Activated CD8-positive, alpha-beta memory T cell treated with anti-CD3 and anti-CD28 coated beads for 36 hours (primary cell): Measurements from ENCODE around the gene ZBTB1. TPM values are rescaled to one million over a fixed set of nuclear protein-coding genes. Genes with fewer than 3 reads are reported as not detected.
"Not testable (repeated sequence)": the region's sequence is repeated elsewhere in the genome, so short reads cannot be mapped to it uniquely, and the experiment has no call there.

Experiments used
- CTCF ChIA-PET: fragments of 350-600 bp; sonication (Branson Sonifier 250); formaldehyde crosslinking; loops from one replicate; lab custom pipeline; 2021; ENCODE audit warnings: antibody characterized with exemption; lab: Charles Lee
- POLR2A ChIA-PET: fragments of 350-600 bp; sonication (Branson Sonifier 250); formaldehyde crosslinking; loops from one replicate; lab custom pipeline; 2021; ENCODE audit warnings: antibody characterized with exemption; lab: Charles Lee
- total RNA-seq, 2 experiments: library from RNA; stranded (reverse); gene quantifications; one replicate each; pipeline ENCODE4 v1.2.3, GENCODE V29; 2021

Gene ZBTB1
- total RNA-seq, 2 experiments from 2014 or later = 39.8 to 41.8 TPM

DNA sequence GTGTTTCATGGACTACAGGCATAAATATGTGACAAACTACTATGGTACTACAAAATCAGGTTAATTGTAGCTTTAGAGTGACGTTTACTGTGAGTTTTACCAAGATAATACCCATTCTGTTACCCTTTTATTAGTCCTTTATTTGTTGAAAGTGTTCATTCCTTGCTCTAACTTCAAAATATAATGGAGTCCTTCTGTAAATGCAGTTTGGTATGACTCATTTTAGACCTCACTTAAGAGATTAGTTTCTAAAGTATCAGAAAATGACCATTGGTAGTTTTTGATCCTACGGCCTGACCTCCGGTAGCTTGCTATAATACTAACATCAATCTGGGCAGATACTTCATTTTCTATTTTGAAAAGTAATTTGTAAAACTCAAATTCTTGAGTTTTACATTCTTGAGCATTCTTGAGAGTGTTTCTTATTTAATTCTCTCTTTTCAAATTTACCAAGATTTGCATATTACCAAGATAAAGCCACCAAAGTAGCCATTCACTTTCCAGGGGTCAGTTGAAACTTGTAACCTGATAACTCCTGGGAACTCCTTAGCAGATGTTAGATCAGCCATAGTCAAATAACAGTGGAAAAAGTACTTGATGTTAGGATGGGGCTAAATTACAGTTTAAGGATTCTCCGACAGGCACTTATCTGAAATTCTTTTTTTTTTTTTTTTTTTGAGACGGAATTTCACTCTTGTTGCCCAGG is 40.2 kb downstream of the ZBTB1 start:
- ChIA-PET CTCF (no interaction called here), POLR2A (no interaction called here)

DNA sequence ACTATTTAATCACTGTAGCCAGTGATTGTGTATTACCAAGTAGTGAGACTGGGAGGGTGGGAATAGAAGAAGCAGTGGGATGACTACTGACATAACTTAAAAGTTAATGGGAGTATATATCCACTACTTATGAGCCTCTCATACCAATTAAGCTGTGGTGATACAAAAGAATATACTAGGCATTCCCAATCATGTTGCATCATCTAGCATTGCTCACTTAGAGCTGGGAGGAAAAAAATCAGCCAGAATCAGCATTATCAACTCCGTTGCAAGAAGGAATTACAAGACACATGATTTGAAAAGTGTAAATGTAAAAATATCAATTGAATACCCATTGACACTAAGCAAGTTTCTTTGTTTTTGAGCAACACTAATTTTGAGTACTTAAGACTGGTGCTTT is 44.4 kb downstream of the ZBTB1 start:
- POLR2A ChIA-PET = no interaction called here
- CTCF ChIA-PET = interaction anchor here (0.6 kb wide), 1 partner anchor 88 kb away, joined by 3 read pairs; no protein-coding TSS in a partner anchor

DNA sequence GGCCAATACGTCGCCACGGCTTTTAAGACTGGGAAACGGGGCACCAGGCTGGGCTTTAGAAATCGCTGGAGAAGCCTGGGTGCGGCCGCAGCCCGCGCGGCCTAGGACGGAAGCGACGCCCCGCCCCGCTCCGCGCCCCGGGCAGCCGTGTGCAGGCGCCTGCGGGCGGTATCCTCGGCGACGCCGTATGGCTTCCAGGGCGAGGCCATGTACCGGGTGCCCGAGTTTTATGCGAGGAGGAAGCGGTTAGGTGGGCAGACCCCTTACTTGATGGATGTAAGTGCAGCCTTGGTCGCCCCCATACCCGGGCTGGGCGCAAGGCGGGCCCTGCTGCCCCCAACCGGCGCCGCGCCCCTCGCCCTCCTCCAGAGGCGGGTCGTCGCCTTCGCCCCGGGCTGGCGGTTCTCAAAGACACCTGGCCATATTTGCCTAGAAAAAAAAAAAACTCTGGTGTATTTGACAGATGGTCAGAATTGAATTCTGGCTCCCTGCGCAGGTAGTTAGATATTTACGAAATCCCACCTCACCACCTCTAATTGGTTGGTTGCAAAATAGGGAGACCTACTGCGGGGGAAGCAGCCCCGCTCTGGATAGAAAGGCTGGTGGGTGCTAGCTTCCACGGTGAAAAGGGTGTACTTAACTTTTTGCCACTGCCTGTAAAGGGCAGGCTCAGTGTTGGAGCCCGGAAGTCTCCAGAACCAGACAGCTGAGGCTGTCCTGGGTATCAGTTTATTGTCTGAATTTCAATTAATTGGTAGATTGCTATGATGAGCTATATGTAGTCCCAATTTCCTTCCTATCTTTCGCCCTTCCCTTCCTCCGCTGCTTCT is 45.4 kb downstream of the ZBTB1 start, which contains the start of gene PPP1R36:
Gene PPP1R36, plus strand, starts transcription at position 171 of the 830 bp plus-strand sequence. Its CDS starts 37 bp downstream, at position 208.
- ChIA-PET CTCF (interaction anchor here (1.6 kb wide), 1 partner anchor 10 kb away, joined by 8 read pairs; the partner anchor contains the start of gene HSPA2), POLR2A (no interaction called here)

DNA sequence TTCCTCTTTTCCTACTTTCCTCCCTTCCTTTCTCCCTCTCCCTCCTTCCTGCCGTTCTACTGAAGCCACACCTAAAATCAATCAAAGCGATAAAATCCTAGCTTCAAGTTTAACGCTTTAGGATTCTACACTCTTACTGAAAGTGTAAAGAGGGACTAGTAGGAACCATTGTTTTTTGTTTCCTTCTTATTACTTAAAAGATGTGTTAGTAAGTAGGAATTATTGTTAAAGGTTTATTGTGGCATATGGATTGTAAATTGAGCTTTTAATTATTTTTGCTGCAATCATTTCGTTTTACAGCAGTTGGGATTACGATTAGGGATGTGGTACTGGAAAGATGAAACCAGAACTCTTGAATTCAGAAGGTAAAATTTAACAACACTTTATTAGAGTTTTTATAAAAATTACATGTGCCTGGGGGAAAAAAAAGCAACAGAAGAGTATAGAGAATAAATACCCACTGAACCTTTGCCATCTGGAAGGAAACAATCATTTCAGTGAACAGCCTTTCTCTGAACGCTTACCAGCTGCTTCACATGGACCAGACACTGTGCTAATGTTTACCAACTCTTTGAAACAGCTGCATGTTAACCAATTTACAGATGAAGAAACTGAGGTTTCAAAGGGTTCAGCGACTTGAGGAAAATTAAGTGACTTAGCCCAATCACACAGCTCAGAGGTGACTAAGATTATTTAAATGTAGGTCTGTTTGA is 46.2 kb downstream of the ZBTB1 start:
- POLR2A ChIA-PET = no interaction called here

DNA sequence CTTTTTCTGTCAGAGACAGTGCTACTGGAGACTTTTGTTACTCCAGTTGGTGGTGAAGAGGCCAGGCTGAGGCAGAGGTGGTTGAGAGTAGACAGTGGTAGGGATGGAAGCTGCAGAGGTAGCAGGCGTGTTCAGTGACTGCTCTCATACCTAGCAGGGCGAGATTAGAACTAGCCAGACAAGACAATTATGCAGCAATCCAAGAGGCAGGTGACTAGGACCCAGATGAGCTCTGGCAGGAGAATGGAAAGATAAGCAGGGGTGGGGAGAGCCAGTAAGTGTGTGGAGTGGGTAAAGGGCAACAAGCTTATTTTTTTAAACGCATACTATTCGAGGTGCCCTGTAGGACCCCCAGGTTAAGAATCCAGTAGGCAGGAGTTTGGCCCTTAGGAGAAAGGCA is 50.0 kb downstream of the ZBTB1 start:
- CTCF ChIA-PET = interaction anchor here (0.5 to 0.7 kb wide), 2 partner anchors 100 to 464 kb away, joined by 3 to 5 read pairs; no protein-coding TSS in a partner anchor

More for the DNA sequence above, 46.2 kb downstream of the ZBTB1 start:
- CTCF ChIA-PET = interaction anchor here (1.6 kb wide), 1 partner anchor 11 kb away, joined by 8 read pairs; the partner anchor contains the start of gene HSPA2

DNA sequence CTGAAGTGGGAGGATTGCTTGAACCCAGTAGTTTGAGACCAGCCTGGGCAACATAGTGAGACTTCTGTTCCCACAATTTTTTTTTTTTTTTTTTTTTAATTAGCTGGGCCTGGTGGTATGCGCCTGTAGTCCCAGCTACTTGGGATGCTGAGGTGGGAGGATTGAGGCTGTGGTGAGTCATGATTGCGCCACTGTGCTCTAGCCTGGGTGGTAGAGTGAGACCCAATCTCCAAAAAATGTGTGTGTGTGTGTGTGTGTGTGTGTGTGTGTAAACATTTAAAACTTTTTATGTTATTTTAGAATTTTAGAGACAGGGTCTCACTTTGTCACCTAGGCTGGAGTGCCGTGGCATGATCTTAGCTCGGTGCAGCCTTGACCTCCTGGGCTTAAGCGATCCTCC is 52.0 kb downstream of the ZBTB1 start:
- ChIA-PET POLR2A (no interaction called here), CTCF (interaction anchor here (0.6 to 0.8 kb wide), 3 partner anchors 123 to 1148 kb away, joined by 3 read pairs; no protein-coding TSS in a partner anchor)

More for the DNA sequence above, 50.0 kb downstream of the ZBTB1 start:
- POLR2A ChIA-PET = no interaction called here

DNA sequence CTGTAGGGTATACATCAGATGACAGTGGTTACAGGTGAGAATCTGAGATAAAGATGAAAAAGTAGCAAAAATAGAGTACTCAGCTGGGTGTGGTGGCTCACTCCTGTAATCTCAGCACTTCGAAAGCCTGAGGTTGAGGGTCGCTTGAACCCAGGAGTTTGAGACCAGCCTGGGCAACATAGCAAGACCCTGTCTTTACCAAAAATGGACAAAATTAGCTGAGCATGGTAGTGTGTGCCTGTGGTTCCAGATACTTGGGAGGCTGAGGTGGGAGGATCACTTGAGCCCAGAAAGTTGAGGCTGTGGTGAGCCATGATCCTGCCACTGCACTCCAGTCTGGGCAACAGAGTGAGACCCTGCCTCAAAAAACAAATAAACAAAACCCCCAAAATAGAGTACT is 53.6 kb downstream of the ZBTB1 start:
- CTCF ChIA-PET = interaction anchor here (0.5 kb wide), 1 partner anchor 190 kb away, joined by 3 read pairs; no protein-coding TSS in a partner anchor
- POLR2A ChIA-PET = not testable (repeated sequence)

DNA sequence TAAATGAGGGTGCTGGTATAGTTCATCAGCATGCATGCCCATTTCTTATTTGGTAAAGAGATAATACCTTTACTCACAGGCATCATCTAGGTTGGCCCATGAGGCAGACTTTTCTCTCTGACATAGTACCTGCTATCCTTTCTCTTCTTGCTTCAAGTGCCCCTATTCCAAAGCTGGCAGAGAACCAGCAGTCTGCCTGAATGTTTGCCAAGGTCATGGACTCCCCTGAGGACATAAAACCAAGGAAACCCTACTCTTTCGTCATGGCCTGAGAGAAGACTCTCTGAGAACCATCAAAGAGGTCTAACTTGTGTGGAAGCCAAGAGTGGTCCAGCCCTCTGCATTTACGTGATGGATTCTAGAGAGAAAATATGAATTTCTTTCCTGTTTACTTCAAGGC is 57.1 kb downstream of the ZBTB1 start:
- POLR2A ChIA-PET = no interaction called here
- CTCF ChIA-PET = no interaction called here

DNA sequence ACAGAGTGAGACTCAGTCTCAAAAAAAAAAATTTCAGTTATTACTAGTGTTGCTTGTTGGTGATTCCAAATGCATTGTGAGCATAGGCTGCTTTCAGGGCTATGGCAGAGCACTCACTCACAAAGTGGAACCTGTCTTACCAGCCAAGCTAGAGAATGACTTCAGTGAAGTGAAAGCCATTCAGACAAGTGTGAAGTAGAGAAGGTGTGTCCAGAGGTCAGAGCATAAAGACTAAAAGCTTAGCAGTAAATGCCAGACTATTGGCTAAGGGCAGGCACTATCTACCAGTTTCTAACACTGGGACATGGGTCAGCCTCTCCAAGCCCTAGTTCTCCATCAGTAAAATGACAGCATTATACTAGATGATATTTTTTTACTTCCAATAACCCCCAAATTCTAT is 57.9 kb downstream of the ZBTB1 start:
- POLR2A ChIA-PET = no interaction called here
- CTCF ChIA-PET = no interaction called here

DNA sequence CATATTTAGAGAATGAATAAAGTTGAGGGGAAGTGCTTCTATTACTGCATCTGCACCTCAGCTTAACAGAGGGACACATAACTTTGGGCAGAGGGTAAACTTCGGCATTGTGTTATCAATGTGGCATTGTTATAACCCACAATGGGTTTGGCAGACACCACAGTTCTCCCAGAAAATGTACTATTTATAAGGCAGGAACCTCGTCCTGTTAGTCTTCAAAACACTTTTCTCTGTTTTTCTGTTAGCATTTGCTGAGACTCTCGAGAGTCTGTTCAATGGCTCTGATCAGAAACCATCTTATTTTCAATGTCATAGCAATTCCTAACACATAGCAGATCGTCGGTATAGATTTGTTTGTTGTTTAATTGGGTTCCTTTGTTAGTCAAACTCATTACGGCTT is 59.1 kb downstream of the ZBTB1 start:
- ChIA-PET POLR2A (no interaction called here), CTCF (no interaction called here)

DNA sequence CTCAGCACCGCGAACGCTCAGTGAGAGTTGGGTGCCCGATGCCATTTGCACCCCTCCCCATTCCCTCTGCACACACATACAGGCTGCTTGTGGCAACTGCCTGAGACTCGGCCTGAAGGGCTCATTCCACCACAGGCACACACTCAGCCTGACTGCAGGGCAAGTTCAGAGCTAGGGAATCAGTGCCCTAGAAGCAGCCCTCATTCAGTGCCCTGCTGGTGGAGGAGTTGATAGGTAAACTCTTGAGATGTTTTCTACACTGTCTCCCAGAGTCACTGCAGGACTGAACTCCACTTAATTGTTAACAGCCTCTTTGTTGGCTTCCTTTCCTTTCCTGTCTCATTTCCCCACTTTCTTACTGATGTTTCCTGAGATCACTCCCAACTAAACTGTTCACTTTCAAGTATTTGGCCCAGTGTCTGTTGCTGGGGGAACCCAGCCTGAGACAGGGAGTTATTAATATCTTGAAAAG is 62.1 kb downstream of the ZBTB1 start:
- POLR2A ChIA-PET = no interaction called here
- CTCF ChIA-PET = no interaction called here

DNA sequence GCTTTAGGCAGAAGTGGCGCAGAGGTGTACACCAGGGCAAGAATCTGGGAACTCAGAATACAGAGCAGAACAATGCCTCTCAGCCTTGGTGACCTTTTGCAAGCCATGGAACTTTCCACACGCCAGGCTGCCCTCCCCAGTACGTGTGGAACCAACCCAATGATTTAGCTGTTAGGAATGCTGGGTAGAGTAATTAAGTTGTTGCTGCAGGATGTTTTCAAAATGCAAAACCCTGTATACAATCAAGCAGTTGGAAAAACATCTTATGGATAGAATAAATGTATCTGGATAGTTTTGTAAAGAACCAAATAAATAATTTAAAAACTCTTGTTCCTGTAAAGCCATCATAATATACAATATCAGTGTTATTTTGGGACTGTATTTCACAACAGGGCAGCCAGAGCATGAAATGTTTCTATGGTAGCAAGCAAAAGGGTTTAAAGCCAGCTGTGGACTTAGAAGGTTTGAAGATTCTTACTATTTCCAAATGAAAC is 64.6 kb downstream of the ZBTB1 start:
- CTCF ChIA-PET = no interaction called here

DNA sequence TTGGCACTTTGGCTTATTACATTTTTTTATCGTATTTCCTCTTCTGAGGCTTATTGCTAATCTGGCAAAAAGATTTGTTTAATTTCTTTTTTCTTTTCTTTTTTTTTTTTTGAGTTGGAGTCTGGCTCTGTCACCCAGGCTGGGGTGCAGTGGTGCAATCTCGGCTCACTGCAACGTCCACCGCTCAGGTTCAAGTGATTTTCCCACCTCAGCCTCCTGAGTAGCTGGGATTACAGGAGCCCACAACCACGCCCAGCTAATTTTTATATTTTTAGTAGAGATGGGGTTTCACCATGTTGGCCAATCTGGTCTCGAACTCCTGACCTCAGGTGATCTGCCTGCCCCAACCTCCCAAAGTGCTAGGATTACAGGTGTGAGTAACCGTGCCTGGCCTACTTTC is 65.1 kb downstream of the ZBTB1 start:
- POLR2A ChIA-PET, CTCF ChIA-PET: not testable (repeated sequence)

More for the DNA sequence above, 64.6 kb downstream of the ZBTB1 start:
- POLR2A ChIA-PET = no interaction called here

DNA sequence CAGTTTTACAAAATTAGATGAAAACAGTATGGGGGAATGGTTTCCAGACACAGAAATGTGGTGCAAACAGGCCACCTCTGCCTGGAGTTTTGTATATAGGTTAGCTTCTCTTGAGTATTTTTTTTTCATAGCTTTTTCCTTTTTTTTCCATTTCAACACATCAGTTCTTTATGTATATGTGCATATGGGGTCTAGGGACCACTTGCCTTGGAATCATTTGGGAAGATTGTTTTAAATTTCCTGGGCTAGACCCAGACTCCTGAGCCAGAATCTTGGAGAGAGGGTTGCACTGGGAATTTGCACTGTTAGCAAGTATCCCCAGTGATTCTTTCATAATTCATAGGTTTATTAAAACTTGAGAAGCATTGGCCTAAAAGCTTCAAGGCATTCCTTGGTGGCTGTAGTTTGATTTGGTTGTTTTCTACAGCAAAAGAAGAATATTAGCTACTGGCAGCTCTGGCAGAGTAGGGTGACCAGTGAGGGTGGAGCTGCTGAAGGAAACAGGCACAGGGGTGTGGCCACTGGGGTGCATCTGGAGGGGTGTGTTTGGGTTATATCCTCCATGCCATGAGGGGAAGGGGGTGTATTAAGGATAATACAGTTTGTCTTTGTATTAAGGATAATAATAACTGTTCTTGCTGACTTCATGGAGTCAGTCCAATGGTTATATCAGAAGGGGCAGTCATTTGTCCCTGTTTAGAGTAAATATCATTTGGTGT is 68.0 kb downstream of the ZBTB1 start:
- ChIA-PET CTCF (no interaction called here), POLR2A (no interaction called here)

DNA sequence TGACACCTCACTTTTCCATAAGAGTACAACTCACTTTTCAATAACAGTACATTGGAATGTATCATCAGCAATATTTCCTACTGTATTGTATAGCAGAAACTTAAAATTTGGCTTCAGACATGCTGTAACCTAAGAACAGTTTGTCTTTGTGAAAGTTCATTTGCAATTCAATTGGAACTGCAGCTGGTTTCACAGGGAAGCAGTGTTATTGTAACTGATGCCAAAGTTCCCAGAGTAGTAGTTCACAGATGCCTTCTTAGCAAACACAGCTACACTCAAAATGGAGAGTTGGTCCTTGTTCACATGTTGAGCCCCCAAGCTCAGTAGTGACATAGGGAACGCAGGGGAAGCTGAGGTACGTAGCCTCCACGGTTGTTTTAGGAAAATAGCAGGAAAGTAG is 68.5 kb downstream of the ZBTB1 start:
- ChIA-PET CTCF (no interaction called here), POLR2A (no interaction called here)
